HG02981 (cell line): ENCODE data around the gene MAP3K2.

Experiments used
- ATAC-seq: cut with Tn5 transposase; IDR thresholded peaks from one replicate; pipeline ENCODE4 v1.9.1; 2021; ENCODE audit warnings: mild to moderate bottlenecking, moderate library complexity; ENCODE audit not compliant: unreplicated experiment

Gene MAP3K2

DNA sequence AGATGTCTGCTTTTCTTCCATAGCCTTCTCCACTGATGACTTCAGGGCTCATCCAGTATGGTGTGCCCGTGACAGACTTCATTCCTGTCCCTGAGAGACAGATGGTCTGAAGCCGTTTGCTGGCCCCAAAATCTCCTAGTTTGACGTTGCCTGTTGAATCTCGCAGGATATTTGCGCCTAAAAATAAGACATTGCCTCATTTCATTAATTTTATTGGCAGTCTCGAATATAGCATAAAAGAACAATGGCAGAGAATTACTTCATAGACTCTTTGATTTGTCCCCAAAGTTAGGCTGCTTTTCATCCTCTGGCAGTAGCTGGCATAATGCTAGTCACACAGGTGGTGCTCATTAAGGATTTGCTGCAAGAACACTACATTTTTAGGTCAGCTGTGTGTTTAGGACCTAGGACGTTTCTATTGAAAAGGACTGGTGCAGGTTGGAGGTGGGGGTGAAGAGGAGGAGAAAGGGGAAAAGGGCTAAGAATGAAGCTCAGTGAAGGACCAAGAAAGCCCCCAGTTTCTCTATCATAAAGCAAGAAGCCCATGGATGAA, 79.1 kb downstream of the MAP3K2 start:
- no peak for ATAC-seq

DNA sequence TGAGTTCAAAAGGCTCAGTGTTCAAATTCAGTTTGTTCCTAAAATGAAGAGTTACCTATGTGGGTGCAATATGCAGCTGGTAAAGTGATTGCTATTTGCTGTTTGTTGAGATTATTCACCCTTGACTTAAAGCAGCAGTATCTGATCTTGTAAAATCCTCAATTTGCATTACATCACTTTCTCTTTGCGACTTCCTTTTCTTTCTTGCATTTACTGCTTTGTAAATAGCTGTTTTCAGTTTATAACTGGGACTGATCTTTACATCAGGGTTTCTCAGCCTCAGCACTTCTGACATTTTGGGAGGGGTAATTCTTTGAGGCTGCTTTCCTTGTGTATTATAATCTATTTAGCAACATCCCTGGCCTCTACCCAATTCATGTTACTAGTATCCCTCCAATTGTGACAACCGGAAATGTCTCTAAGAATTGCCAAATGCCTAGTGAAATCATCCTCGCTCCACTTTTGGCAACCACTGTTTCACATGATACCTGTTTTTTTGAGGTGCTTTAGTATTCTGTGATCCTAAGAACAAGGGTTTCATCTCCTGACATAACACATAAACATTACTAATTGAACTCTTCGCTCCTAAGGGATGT, 81.7 kb downstream of the MAP3K2 start:
- no peak for ATAC-seq

DNA sequence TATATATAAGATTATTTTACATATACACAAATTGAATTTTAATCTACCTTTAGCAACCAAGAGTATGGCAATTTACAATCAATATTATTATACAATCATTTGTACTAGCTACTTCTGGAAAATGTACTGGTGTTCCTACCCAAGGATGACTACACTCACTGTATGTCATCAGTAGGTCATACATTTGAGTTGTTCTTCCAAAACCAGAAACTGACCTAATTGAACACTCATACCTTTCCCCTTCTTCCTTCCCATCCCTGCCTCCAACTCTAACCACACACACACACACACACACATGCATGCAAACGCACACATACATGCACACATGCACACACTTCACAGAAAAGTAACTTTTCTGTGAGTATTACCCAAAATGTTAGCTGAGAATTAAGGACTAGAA, 85.6 kb downstream of the MAP3K2 start:
- no peak for ATAC-seq

DNA sequence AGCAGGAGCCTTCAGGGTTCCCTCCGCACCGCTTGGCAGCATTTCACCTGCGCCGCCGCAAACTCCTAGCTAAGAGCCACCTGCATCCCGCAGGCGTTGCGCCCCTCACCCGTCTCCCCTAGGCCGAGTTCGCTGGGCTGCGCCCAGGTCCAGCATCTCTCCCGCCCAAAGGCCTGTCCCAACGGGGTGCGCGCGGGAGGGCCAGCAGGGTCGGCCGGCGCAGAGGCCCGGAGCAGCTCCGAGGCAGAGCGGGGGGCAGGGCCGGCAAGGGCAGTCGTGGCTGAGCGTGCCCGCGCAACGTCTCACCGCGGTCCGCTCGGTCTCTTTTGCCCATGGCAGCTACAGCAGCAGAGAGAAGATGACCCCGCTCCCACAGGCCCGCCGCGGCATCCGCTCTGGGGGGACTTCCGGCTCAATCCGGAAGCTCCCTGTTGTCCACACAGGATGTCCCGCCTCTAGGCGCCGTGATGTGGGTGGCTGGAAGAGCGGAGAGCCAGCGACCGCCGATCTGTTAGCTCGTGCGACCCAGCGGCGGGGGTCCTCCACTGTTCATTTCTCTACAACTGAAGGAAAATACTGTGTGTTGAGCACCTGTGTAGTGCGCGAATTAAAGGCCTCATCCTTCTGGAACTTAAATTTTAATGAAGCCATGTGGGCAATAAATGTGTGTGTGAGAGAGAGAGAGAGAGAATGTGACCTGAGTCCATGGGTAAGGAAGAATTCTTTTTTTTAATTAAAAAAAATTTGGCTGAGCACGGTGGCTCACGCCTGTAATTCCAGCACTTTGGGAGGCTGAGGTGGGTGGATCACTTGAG, 93.8 kb downstream of the MAP3K2 start, which contains the start of gene ERCC3:
Gene ERCC3 (minus strand): TSS at position 397 of the 815 bp plus-strand sequence. CDS start 63 bp downstream, at position 334.
- ATAC-seq: peak; percentile 99

DNA sequence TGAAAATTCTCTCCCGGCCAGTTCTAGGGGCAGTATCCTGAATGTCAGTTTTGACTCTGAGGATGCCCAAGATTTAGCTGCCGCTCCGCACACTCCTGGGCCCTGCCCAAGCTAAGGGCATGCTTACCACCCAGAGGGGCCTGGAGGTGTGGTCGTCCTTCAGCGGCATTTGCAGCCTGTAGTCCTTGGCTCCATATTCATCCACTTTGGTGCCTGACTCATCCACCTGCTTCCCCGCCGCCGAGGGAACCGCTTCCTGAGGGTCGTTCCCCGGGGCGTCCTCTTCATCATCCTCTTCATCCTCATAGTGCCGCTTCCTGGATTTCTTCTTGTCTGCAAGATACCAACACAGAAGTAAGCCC, 94.4 kb downstream of the MAP3K2 start:
- no peak for ATAC-seq

DNA sequence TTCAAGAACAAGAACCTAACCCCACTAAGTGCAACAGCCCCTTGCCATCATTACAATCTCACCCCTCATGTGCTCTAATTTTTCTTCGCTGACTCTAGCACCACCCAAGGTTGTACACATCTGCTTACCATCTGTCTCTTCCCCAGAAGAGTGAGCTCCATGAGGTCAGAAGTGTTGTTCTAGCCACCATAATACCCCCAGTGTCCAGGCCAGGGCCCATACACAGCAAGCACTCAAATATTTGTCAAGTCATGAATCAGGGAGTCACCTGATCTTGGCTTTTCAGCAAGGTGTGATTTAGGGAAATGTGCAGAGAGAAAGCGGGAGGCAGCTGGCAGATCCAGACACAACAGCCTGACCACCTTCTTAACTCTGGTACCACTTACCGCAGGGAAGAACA, 99.5 kb downstream of the MAP3K2 start:
- no peak for ATAC-seq

DNA sequence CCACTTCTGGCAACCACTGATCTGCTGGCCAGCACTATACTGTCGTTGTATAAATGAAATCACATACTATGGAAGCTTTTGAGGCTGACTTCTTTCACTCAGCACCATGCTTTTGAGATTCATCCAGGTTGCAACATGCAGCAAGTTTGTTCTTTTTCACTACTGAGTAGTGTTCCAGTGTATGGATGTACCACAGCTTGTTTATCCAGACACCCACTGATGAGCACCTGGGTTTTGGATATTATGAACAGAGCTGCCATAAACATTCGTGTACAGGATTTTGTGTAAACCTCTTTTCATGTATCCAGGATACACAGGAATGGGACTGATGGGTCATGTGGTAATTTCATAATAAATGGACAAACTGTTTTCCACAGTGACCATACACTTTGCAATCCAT, 104.5 kb downstream of the MAP3K2 start:
- no peak for ATAC-seq

DNA sequence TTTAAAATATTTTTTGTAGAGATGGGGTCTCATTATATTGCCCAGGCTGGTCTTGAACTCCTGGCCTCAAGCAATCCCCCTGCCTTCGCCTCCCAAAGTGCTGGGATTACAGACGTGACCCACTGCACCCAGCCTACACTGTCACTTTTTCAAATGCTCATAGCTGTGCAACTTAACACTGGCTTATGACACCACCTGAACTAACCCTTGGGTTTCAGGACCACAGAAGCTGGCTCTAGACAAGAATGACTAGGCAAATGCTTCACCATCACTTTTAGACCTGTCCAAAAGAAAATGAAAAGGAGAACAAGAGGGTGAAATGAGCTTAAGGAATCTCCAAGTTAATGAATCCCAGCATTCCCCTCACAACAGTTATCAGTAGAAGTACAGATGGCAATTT, 107.1 kb downstream of the MAP3K2 start:
- ATAC-seq: no peak

DNA sequence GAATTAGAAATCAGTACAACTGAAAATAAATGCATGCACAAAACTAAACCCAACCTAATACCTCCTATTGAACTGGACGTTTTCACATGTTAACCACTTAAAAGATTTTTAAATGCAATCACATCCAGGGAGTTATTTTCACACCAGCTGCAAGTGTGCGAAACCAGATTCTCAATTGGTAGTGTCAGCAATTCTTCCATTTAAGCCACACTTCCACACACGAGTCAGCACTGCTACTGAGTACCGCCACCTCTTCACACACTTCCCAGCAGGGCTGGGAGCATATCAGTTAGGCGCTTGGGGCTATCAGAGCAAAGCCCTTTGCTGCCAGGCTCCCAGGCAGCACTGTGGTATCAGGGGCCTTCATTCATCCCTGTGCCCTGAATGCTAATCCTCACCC, 108.0 kb downstream of the MAP3K2 start:
- no peak for ATAC-seq

DNA sequence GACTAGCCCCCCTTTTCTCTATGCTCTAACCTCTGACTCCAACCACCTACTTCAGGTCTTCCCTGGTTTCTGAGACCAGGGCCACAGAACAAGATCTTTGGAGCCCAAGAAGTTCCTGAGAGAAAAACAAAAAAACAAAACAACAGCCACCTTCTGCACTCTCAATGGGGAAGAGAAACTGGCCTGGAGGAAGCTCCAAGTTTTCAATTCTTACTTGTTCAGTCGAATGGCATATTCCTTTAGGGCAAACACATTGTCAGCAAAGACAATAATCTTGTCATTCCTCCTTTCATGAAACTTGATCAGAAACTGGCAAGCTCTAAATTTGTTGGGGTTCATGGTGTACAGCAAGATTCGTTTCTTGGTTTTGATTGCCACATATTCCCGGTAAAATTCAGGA, 108.8 kb downstream of the MAP3K2 start:
- no peak for ATAC-seq

DNA sequence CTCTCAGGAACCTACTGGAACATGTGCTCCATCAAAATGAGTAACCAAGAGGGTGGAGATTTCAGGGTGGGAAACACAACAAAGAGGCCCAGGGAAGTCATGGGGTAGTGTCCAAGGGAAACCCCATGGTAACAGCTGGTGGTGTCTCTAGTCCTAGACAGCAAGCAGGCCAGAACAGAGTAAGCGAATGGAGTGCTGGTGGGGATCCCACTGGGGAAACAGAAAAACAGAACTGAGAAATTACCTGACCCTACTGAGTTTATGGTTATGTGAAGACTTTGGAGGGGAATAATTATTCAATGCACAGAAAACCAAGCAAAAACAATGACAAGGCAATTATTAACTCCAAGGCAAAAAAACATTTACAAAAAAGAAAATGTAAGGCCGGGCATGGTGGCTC, 110.7 kb downstream of the MAP3K2 start:
- peak; percentile 60 for ATAC-seq

DNA sequence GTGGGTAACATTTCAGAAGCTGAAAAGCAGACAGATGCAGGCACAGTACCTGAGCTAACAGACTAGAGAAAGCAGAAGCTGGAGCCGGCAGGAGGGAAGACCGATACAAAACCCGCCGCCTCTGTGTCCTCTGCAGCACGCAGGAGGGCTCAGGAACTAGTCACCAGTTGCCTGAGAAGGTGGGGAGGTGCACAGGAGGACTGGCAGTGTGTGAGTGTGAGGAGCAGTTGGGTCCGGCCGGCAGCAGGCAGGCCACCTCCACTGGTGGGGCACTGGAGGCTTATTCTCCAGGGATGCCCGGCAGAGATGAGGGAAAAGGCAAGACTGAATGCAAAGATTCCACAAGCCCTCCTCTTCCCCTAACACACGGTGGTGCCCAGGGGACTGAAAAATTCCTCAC, 112.0 kb downstream of the MAP3K2 start:
- no peak for ATAC-seq

DNA sequence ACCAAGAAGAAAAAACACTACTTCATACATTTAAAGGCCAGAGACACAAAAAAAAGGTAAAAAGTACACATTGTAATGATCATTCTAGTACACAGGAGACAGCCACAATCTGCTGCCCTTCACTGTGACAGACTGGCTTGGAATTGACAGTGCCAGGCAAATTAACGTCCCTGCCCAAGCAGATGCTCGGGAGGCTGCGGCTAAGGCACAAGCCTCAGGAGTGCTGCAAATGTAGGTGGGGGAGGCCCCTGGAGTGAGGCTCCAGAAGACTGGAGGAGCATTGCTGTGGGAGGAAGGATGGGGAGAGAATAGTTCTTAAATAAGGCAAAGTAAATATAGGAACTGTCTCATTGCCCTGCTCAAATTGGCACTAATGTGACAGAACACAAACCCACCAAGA, 112.4 kb downstream of the MAP3K2 start:
- no peak for ATAC-seq

DNA sequence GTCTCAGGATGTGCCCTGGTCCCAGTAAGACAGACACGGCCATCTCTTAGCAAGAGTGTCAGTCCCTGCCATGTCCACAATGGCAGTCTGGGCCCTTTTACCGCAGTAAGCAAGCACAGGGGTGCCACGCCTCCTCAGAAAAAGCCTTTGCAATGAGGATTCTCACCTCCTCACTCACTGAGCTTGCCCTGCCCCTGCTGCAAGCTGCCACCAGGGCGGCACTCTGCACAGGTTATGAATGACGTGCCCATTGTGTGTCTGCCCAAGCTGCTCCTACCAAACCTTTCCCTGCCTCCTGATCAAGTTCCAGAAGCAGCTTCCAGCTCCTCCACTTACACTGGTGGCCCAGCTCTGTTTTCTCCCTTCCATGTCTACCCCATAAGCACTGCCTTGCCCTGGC, 117.1 kb downstream of the MAP3K2 start:
- ATAC-seq: no peak

DNA sequence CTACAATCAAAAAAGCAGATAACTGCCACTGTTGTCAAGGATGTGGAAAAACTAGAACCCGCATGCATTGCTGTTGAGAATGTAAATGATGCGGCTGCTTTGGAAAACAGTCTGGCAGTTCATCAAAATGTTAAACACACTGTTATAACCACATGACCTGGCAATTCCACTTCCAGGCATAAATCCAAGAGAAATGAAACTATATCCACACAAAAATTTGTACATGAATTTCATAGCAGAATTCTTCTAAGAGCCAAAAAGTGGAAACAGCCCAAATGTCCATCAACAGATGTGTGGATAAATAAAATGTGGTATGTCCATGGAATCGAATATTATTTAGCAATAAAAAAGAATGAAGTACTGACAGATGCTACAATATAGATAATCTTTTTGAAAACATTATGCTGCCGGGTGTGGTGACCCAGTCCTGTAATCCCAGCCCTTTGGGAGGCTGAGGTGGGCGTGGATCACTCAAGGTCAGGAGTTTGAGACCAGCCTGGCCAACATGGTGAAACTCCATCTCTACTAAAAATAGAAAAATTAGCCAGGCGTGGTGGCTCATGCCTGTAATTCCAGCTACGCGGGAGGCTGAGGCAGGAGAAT, 125.9 kb downstream of the MAP3K2 start:
- ATAC-seq: no peak

DNA sequence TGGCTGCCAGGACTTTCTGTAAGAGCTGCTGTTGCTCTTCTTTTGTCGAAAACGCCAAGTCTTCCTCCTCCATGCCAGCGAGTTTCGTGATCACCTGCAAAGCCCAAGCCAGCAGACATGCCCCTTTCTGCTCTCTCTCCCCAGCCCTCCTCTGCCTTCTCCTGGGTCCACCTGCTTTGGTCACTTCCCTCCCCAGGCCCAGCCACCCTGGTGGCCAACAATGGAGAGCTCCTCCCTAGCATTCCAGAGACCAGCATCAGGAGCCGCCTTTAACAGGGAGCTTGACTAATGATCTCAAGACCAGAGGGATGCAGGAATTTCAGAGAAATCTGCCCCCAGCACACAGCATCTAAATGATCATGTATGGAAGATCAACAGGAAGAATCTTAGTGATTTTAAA, 128.4 kb downstream of the MAP3K2 start:
- no peak for ATAC-seq

DNA sequence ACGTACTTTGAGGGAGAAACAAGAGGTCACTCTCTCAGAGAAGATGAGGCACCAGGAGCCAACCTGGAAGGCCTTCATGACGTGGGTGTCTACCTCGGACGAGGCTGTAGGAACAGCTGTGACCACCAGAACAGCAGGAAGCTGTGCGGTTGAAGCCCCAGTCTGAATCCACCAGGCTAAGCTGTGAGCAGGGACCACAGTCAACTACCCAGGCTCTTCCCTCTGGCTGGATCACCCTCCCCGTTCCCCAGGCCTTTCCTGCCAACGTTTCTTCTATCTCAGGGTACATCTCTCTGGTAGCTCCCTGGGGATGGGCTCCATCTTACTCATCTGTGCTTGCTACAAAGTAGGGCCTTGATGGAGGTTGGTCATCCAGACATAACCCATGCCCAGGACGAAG, 130.9 kb downstream of the MAP3K2 start:
- ATAC-seq: no peak

DNA sequence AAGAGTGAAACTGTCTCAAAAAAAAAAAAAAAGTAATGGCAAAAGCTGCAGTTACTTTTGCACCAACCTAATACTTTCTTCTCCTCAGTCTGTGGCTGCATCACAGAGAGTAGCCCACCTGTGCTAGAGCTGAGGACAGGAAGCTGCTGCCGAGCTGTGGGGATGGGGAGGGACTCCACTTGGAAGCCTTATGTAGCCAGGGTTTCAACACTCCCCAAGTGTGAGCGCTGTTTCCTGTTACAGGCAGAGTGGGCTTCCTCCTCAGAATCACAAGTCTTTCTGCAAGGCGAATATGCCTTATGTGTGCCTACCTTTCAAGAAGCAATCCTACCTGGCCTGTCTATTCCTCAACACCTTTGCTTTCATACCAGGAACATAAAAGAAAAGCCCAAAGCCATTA, 131.4 kb downstream of the MAP3K2 start:
- ATAC-seq: no peak

DNA sequence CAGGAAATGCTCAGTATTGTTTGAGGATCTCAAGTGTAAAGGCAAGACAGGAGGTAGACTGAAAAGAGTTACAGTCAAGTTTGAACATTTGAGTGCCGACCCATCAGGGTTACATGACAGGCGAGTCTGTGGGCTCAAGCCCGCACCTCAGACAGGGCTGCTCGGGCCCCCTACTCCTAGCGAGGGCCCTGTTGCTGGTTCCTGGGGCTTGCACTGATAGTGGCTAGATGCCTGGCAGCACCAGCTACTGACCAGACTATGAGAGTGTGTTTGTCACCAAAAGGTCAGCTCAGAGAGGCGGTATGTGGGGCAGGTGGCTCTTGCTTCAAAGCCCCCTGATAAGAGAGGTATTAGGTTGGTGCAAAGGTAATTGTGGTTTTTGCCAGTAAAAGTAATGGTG, 132.1 kb downstream of the MAP3K2 start:
- ATAC-seq: no peak

DNA sequence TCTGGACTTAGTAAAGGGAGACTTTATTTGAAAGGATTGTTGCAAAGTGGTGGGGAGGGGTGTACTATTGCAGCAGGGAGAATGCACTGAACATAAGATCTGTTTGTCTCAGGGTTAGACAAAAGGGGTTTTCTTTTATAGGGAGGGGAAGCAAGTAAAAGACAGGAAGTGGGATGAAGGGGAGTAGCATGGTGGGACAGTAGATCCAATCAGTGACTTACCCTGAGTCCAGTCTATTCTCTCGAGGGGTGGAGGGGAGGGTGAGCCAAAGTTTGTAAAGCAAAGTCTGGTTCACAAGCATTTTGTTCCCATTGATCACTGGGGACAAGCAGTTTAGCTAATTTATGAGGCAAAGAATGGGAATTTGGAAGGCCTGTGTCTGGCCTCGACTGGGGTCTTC, 132.6 kb downstream of the MAP3K2 start:
- no peak for ATAC-seq

DNA sequence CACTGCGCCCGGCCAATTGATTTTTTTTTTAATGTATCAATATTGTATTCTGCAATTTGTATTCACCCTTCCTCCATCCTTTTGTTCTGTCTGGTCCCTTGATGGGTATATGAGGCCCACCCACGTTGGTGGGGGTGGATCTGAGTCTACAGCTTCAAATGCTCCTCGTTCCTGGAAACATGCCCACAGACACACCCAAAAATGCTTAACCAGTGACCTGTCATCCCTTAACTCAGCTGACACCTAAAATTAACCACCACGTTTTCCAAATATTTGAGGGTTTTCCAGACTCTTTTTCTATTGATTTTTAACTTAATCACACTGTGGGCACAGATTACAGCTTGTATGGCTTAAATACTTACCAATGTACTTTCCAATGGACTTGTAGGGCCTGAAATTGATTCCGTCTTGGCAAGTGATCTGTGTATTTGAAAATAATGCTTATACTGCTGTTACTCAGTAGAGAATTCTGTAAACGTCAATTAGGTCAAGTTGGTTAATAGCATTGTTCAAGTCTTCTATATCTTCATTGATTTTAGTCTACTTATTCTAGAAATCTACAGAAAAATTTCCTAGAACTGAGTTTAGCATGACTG, 133.3 kb downstream of the MAP3K2 start:
- ATAC-seq: no peak
